ENCODE data around the gene PPT1. TPM values are rescaled to one million over a fixed set of nuclear protein-coding genes. Genes with fewer than 3 reads are reported as not detected.
"Not testable (repeated sequence)": the region's sequence is repeated elsewhere in the genome, so short reads cannot be mapped to it uniquely, and the experiment has no call there.

Gene PPT1
- total RNA-seq, 1 donor from 2014 or later = 37.7 TPM

- DNase-seq = no peak
- intact Hi-C loops (cut with DNase I) = no loop called here
- ATAC-seq (ENCODE audit: poor library complexity) = no peak
Observed at GRCh38 chr1:40094466-40095110, 2.5 kb downstream of the PPT1 start.

- ATAC-seq (ENCODE audit: poor library complexity) (no peak), DNase-seq (no peak)
- intact Hi-C loops (cut with DNase I) = no loop called here
Observed at GRCh38 chr1:40092706-40093639, 4.1 kb downstream of the PPT1 start.

GRCh38 chr1:40092241-40092640, 4.8 kb downstream of the PPT1 start:
- DNase-seq (no peak), ATAC-seq (ENCODE audit: poor library complexity) (no peak)
- intact Hi-C loops (cut with DNase I) = no loop called here

- intact Hi-C loops (cut with DNase I) = no loop called here
- ATAC-seq (ENCODE audit: poor library complexity) (no peak), DNase-seq (no peak)
Observed at GRCh38 chr1:40090652-40091355, 6.2 kb downstream of the PPT1 start.

GRCh38 chr1:40084750-40085149, 12.3 kb downstream of the PPT1 start:
- ATAC-seq (ENCODE audit: poor library complexity); intact Hi-C loops (cut with DNase I): not testable (repeated sequence)
- DNase-seq = peak; percentile 83

- ATAC-seq (ENCODE audit: poor library complexity) = no peak
- intact Hi-C loops (cut with DNase I) = no loop called here
- no peak for DNase-seq
Observed at GRCh38 chr1:40081871-40082270, 15.2 kb downstream of the PPT1 start.

DNA sequence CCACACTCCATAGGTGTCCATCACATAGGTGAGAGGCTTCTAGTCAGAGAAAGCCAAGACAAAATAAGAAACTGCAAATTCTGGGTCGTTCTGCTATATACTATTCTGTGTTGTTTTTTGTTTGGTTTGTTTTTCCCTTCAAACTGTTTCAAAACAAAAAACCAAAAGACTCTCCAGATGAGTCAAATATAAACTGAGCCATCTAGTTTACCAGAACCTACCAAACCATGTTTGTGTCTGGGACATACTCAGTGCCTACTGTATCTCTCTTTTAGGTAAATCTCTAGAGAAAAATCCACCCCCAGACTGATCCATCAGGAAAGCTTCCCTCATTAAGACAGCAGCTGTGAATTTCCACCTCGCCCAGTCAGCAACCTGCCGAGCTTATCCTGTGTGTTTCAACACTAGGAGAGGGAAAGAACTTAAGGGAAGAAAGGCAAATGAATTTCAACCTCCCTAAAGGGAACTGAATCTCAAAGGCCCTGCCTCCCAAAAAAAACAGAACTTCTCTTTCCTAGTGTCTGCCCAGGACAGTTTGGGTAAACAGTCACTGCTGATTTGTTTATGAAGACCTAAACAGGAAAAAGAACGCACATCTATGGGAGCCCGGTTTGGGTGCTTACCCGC, 17.2 kb downstream of the PPT1 start:
- peak; percentile 34 for ATAC-seq (ENCODE audit: poor library complexity)
- intact Hi-C loops (cut with DNase I) = no loop called here
- no peak for DNase-seq

DNA sequence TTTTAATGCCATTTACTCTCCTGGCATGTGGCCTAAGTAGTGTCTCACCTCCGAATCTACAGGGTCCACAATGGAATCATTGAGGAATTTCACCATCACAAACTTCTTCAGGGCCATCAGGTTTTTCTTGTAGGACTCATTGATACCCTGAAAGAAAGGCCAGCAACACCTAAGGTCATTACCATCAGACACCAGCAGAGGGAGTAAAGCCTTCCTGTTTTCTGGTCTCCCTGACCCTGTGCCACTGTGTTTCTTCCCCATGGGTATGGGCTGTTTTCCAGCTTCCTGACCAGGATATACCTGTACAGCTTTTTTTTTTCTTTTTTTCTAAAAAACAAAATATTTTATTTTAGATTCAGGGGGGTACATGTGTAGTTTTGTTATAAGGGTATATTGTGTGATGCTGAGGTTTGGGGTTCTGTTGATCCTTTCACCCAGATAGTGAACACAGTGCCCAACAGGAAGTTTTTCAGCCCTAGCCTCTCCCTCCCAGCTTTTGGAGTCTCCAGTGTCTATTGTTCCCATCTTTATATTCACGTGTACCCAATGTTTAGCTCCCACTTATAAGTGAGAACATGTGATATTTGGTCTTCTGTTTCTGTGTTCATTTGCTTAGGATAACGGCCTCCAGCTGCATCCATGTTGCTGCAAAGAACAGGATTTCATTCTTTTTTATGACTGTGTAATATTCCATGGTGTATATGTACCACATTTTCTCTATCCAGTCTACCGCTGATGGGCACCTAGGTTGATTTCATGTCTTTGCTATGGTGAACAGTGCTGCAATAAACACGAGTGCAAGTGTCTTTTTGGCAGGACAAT, 18.3 kb downstream of the PPT1 start:
- DNase-seq = no peak
- intact Hi-C loops (cut with DNase I) = no loop called here
- peak; percentile 65 for ATAC-seq (ENCODE audit: poor library complexity)

- DNase-seq (no peak), ATAC-seq (ENCODE audit: poor library complexity) (peak; percentile 31)
- intact Hi-C loops (cut with DNase I) = no loop called here
Observed at GRCh38 chr1:40076895-40077312, 20.1 kb downstream of the PPT1 start.

DNA sequence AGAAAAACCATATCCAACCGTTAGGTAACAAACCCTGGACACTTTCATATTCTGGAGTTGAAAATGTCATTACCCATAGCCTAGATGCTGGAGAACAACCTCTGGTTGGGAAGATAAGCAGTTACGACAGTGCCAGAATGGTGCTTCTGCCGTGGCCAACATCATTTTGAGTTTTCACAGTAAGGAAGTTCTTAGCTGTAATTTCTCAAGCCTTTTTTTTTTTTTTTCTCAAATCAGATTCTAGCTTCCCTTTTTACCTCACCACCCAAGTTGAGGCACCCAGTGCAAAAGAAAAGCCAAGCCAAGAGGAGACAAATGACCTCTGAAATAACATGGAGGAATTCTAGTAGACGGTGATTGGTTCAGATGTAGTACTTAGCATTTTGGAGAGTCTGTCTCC, 21.8 kb downstream of the PPT1 start:
- ATAC-seq (ENCODE audit: poor library complexity) (no peak), DNase-seq (no peak)
- intact Hi-C loops (cut with DNase I) = no loop called here

DNA sequence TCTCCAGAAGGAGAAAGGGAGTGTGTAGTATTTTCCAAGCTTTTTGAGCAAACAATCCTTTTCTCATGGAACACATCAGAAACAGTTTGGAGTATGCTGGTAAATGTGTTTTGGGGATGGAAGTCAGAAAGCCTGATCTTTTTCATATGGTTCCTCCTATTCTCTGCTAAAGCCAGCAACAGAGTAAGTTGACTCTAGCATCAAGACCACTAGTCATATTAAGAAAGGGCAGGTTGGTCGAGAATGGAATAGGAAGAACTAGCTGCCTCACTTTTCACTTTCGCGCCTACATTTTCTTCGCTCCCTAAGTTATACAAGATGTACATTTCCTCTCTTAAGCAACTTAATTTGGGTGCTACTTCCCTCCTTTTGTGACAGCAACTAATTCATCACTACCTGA, 24.0 kb downstream of the PPT1 start:
- intact Hi-C loops (cut with DNase I) = no loop called here
- ATAC-seq (ENCODE audit: poor library complexity) = no peak

GRCh38 chr1:40072142-40072541, 24.9 kb downstream of the PPT1 start:
- DNase-seq (no peak), ATAC-seq (ENCODE audit: poor library complexity) (no peak)
- intact Hi-C loops (cut with DNase I) = no loop called here

More for the DNA sequence above, 24.0 kb downstream of the PPT1 start:
- no peak for DNase-seq

DNA sequence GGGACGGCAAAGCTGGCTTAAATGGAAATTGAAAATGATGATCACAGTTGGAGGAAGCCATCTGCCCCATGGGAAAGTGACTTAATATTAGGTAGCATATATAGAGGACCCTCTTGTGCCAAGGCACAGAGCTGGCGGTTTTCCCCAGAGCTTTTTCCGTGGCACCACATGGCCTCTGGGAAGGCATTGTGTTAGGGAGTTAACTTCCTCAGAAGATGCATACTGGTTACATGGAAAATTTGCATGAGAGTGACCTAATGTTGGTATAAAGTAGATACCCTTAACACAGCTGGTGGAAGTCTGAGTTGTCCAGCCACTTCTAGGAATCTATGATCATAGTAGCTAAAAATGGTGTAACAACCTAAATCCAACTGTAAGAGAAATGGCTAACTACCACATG, 29.2 kb downstream of the PPT1 start:
- intact Hi-C loops (cut with DNase I) = no loop called here
- ATAC-seq (ENCODE audit: poor library complexity) = no peak
- no peak for DNase-seq

GRCh38 chr1:40067023-40067422, 30.0 kb downstream of the PPT1 start:
- intact Hi-C loops (cut with DNase I) = no loop called here
- DNase-seq = no peak
- no peak for ATAC-seq (ENCODE audit: poor library complexity)

DNA sequence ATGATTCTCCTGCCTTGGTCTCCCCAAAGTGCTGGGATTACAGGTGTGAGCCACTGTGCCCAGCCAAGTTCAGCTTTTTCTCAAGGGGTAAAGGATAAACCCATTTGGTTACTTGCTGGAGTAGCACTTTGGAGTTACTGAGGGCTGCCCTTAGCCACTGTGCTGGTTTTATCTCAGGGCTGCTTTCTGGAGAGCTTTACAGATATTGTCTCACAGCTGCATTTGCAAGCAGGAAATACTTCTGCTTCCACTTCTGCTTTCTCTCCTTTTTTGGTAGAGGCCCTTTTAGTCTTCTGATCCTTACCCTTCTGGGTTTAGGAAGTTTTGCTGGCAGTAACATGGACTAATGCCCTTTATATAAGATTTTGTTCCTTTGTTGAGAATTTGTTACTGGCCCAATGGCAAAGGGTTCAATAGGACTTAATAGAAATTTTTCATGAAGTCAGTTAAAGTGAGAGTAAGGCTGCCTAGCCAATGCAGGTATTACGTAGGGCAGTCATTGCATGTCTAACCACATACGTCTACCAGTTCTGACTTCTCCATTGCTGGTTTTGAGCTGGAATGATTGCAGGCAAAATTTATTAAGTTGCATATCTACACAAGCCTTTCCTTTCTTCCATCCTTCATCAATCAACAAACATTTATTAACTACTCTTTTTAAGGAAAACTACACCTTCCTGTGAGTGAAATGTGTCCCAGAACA, 32.1 kb downstream of the PPT1 start:
- intact Hi-C loops (cut with DNase I) = no loop called here
- ATAC-seq (ENCODE audit: poor library complexity) (peak; percentile 56), DNase-seq (no peak)

DNA sequence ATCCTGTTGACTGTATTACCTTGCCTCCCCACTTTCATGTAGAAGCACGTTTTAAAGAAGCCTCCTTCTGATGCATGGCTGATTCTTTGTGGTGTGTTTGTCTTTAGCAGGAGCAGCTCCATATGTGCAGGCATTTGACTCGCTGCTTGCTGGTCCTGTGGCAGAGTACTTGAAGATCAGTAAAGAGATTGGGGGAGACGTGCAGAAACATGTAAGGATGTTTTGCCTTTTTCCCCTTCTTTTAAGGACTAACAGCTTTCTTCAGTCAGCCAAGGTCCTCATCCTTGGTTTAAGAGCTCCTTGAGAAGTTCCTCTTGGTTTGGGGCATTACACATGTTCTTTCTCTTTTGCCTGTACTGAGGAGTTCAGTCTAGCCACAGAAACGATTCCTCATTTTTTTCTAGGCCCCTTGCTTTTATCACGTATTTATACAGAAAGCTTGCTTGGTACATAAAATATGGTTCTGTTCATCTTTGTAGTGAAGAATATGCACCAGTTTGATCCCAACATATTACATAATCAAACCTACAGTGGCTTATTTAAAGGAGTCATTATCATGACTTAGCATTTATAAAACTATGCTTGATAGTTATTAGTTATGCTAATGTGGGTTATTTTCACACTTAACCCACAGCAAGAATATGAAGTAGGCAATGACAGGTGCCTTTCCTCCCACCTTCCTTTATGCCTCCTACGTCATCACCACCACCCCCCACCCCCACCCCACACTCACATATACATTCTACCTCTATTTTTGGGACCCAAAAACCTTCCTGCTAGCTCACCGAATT, 36.9 kb downstream of the PPT1 start:
- no peak for ATAC-seq (ENCODE audit: poor library complexity)
- intact Hi-C loops (cut with DNase I) = no loop called here
- no peak for DNase-seq
